CD4-positive, CD25-positive, alpha-beta regulatory T cell (primary cell): ENCODE results near the gene LGALS12. TPM values are rescaled to one million over a fixed set of nuclear protein-coding genes. Genes with fewer than 3 reads are reported as not detected.
"Not testable (repeated sequence)": the region's sequence is repeated elsewhere in the genome, so short reads cannot be mapped to it uniquely, and the experiment has no call there.

Source experiments
- ATAC-seq, 2 donors: fragments of 150-1000 bp; cut with Tn5 transposase; one replicate each; pipeline ENCODE4 v1.10.0; 2021; ENCODE audit warnings: low read depth in 2 of 2, moderate number of reproducible peaks in 2 of 2, moderate library complexity in 1 of 2
- DNase-seq, 3 donors: peaks; one replicate each; pipeline versions ENCODE4 v3.0.0 to v3.0.0-alpha.2; 2012 to 2022; ENCODE audit warnings: mixed read lengths in 1 of 3
- H3K27ac ChIP-seq: one replicate; pipeline ENCODE4 v1.7.0; 2013; ENCODE audit warnings: mild to moderate bottlenecking, low read length; ENCODE audit not compliant: insufficient read depth, poor library complexity, severe bottlenecking
- H3K27me3 ChIP-seq: one replicate; pipeline ENCODE4 v1.7.0; 2013; ENCODE audit warnings: low read length; ENCODE audit not compliant: control insufficient read depth, insufficient read depth
- H3K36me3 ChIP-seq: one replicate; pipeline ENCODE4 v1.7.0; 2013; ENCODE audit warnings: mild to moderate bottlenecking, low read length, moderate library complexity; ENCODE audit not compliant: control insufficient read depth, insufficient read depth
- H3K4me1 ChIP-seq: 2 replicates; pipeline ENCODE4 v1.7.0; 2013; ENCODE audit warnings: mild to moderate bottlenecking, low read length; ENCODE audit not compliant: insufficient read depth, control insufficient read depth, poor library complexity, severe bottlenecking
- H3K4me3 ChIP-seq: one replicate; pipeline ENCODE4 v1.7.0; 2013; ENCODE audit warnings: low read depth, mild to moderate bottlenecking, low read length, moderate library complexity
- H3K9me3 ChIP-seq, 2 experiments: 1 replicate in 1 of 2; 2 replicates in 1 of 2; pipeline ENCODE4 v1.7.0; 2013; ENCODE audit warnings: low read length in 2 of 2, mild to moderate bottlenecking in 1 of 2, moderate library complexity in 1 of 2; ENCODE audit not compliant: control insufficient read depth in 2 of 2
- H3K27ac Mint-ChIP-seq, 3 donors: one replicate each; pipeline ENCODE4 v1.8.0; 2020 to 2022; ENCODE audit warnings: mild to moderate bottlenecking in 3 of 3, mixed read lengths in 3 of 3, moderate library complexity in 2 of 3
- H3K27me3 Mint-ChIP-seq: one replicate; pipeline ENCODE4 v1.8.0; 2022; ENCODE audit warnings: mild to moderate bottlenecking, mixed read lengths
- H3K36me3 Mint-ChIP-seq: one replicate; pipeline ENCODE4 v1.8.0; 2020; ENCODE audit warnings: mixed read lengths
- H3K4me1 Mint-ChIP-seq, 4 donors: one replicate each; pipeline ENCODE4 v1.8.0; 2020 to 2022; ENCODE audit warnings: mixed read lengths in 4 of 4, mild to moderate bottlenecking in 1 of 4
- H3K4me3 Mint-ChIP-seq, 4 donors: one replicate each; pipeline ENCODE4 v1.8.0; 2020 to 2022; ENCODE audit warnings: mild to moderate bottlenecking in 4 of 4, mixed read lengths in 4 of 4, moderate library complexity in 3 of 4
- H3K9me3 Mint-ChIP-seq, 7 donors: one replicate each; pipeline ENCODE4 v1.8.0; 2020 to 2022; ENCODE audit warnings: mixed read lengths in 7 of 7, mild to moderate bottlenecking in 3 of 7, moderate library complexity in 2 of 7
- polyA plus RNA-seq, 4 donors: library from polyadenylated mRNA; unstranded; fragments of 300-500 nt; fragmentation: Illumina TruSeq; gene quantifications; one replicate each; pipeline ENCODE4 v1.2.3, GENCODE V29; 2021
- total RNA-seq: library from RNA; stranded (reverse); gene quantifications from one replicate; pipeline ENCODE4 v1.2.3, GENCODE V29; 2022

The LGALS12 gene
- total and polyA plus RNA-seq, 5 donors from 2014 or later, result 0.94 TPM; not detected in 4

GRCh38 chr11:63534076-63534475 is 28.2 kb downstream of the LGALS12 start:
- no peaks in the 10 kb centered on the region for H3K36me3 ChIP-seq
- peaks cover 90% of the 10 kb centered on the region for H3K4me1 ChIP-seq
- no peak for DNase-seq
- Mint-ChIP-seq H3K9me3 (peaks cover 0 to 1% (median 0%) of the 10 kb centered on the region in 7 donors), H3K36me3 (peaks cover 3% of the 10 kb centered on the region), H3K4me1 (peaks cover 40 to 92% (median 72%) of the 10 kb centered on the region in 4 donors), H3K4me3 (peak overlapping the region; percentile 41 to 99 (median 68)), H3K27ac (peak overlapping the region; percentile 72 to 98 (median 76)), H3K27me3 (no peaks in the 10 kb centered on the region)
- ATAC-seq, result no peak
- peak overlapping the region; percentile 81 for H3K27ac ChIP-seq
- no peak overlapping the region for H3K4me3 ChIP-seq
- no peaks in the 10 kb centered on the region for H3K9me3 ChIP-seq
- H3K27me3 ChIP-seq, result no peaks in the 10 kb centered on the region

GRCh38 chr11:63534895-63535461 is 29.1 kb downstream of the LGALS12 start:
- ATAC-seq, result no peak
- H3K36me3 Mint-ChIP-seq, result peaks cover 6% of the 10 kb centered on the region
- no peak for DNase-seq
- peak overlapping the region; percentile 81 for H3K27ac ChIP-seq
- H3K36me3 ChIP-seq, result peaks cover 2% of the 10 kb centered on the region
- H3K4me1 ChIP-seq, result peaks cover 90% of the 10 kb centered on the region
- no peaks in the 10 kb centered on the region for H3K27me3 Mint-ChIP-seq
- no peaks in the 10 kb centered on the region for H3K9me3 ChIP-seq
- peaks cover 0 to 1% (median 0%) of the 10 kb centered on the region in 7 donors for H3K9me3 Mint-ChIP-seq
- no peaks in the 10 kb centered on the region for H3K27me3 ChIP-seq
- peaks cover 36 to 92% (median 64%) of the 10 kb centered on the region in 4 donors for H3K4me1 Mint-ChIP-seq
- peak overlapping the region; percentile 48 for H3K4me3 ChIP-seq
- peak overlapping the region; percentile 3 to 99 (median 96) for H3K4me3 Mint-ChIP-seq
- peak overlapping the region; percentile 96 to 98 (median 98) for H3K27ac Mint-ChIP-seq

GRCh38 chr11:63535734-63536133 is 29.9 kb downstream of the LGALS12 start:
- Mint-ChIP-seq H3K4me3 (peak overlapping the region; percentile 92 to 99 (median 96)), H3K4me1 (peaks cover 36 to 96% (median 64%) of the 10 kb centered on the region in 4 donors), H3K9me3 (peaks cover 0 to 1% (median 0%) of the 10 kb centered on the region in 7 donors), H3K36me3 (peaks cover 12% of the 10 kb centered on the region), H3K27me3 (no peaks in the 10 kb centered on the region), H3K27ac (peak overlapping the region; percentile 96 to 98 (median 98))
- no peaks in the 10 kb centered on the region for H3K9me3 ChIP-seq
- peaks cover 6% of the 10 kb centered on the region for H3K36me3 ChIP-seq
- peak overlapping the region; percentile 81 for H3K27ac ChIP-seq
- peaks cover 88% of the 10 kb centered on the region for H3K4me1 ChIP-seq
- ATAC-seq (no peak), DNase-seq (no peak)
- no peaks in the 10 kb centered on the region for H3K27me3 ChIP-seq
- H3K4me3 ChIP-seq, result peak overlapping the region; percentile 91

- Mint-ChIP-seq H3K36me3 (peaks cover 14% of the 10 kb centered on the region), H3K4me3 (peak within 1 kb of the TSS; percentile 92 to 99 (median 96)), H3K4me1 (peaks cover 29 to 93% (median 60%) of the 10 kb centered on the region in 4 donors), H3K9me3 (peaks cover 0 to 1% (median 0%) of the 10 kb centered on the region in 7 donors), H3K27ac (peak within 1 kb of the TSS; percentile 96 to 98 (median 98)), H3K27me3 (no peaks in the 10 kb centered on the region)
- Histone ChIP-seq H3K9me3 (no peaks in the 10 kb centered on the region), H3K4me3 (peak within 1 kb of the TSS; percentile 91), H3K36me3 (peaks cover 6% of the 10 kb centered on the region), H3K27me3 (no peaks in the 10 kb centered on the region), H3K4me1 (peaks cover 85% of the 10 kb centered on the region), H3K27ac (peak within 1 kb of the TSS; percentile 81)
- peak in 2 of 3 donors; percentile 55 to 77 for DNase-seq
- ATAC-seq, result peak; percentile 49 to 64
Measured at GRCh38 chr11:63536669-63537292, 30.9 kb downstream of the LGALS12 start, which contains the start of gene PLAAT4. TSS of gene PLAAT4 (plus strand) at chr11:63536808. CDS start at chr11:63536869, 61 bp downstream.

GRCh38 chr11:63537293-63538101 is 31.6 kb downstream of the LGALS12 start:
- Mint-ChIP-seq H3K4me1 (peaks cover 29 to 94% (median 59%) of the 10 kb centered on the region in 4 donors), H3K27me3 (no peaks in the 10 kb centered on the region), H3K36me3 (peaks cover 18% of the 10 kb centered on the region), H3K9me3 (peaks cover 0 to 1% (median 0%) of the 10 kb centered on the region in 7 donors), H3K27ac (peak overlapping the region; percentile 96 to 98 (median 98)), H3K4me3 (peak overlapping the region; percentile 92 to 99 (median 96))
- Histone ChIP-seq H3K4me3 (peak overlapping the region; percentile 91), H3K27me3 (no peaks in the 10 kb centered on the region), H3K27ac (peak overlapping the region; percentile 81), H3K4me1 (peaks cover 78% of the 10 kb centered on the region), H3K36me3 (peaks cover 10% of the 10 kb centered on the region), H3K9me3 (no peaks in the 10 kb centered on the region)
- no peak for DNase-seq
- ATAC-seq, result peak; percentile 33 to 42

GRCh38 chr11:63542506-63542905 is 36.6 kb downstream of the LGALS12 start:
- peaks cover 28% of the 10 kb centered on the region for H3K4me1 ChIP-seq
- not testable (repeated sequence) for DNase-seq

GRCh38 chr11:63543711-63544110 is 37.8 kb downstream of the LGALS12 start:
- Histone ChIP-seq H3K36me3 (peaks cover 52% of the 10 kb centered on the region), H3K9me3 (no peaks in the 10 kb centered on the region), H3K27ac (no peak overlapping the region), H3K4me1 (peaks cover 15% of the 10 kb centered on the region), H3K27me3 (no peaks in the 10 kb centered on the region), H3K4me3 (no peak overlapping the region)
- DNase-seq, result no peak
- peak overlapping the region in 2 of 3 donors; percentile 42 to 51 for H3K27ac Mint-ChIP-seq
- H3K4me1 Mint-ChIP-seq, result peaks cover 25 to 51% (median 28%) of the 10 kb centered on the region in 4 donors
- H3K27me3 Mint-ChIP-seq, result no peaks in the 10 kb centered on the region
- ATAC-seq, result no peak
- no peak overlapping the region for H3K4me3 Mint-ChIP-seq
- H3K36me3 Mint-ChIP-seq, result peaks cover 47% of the 10 kb centered on the region
- no peaks in the 10 kb centered on the region for H3K9me3 Mint-ChIP-seq

More at GRCh38 chr11:63542506-63542905, 36.6 kb downstream of the LGALS12 start:
- peak overlapping the region in 3 of 4 donors; percentile 1 to 88 (median 45) for H3K4me3 Mint-ChIP-seq
- not testable (repeated sequence) for H3K9me3 ChIP-seq, ATAC-seq, H3K4me3 ChIP-seq, H3K27me3 Mint-ChIP-seq, H3K27me3 ChIP-seq, H3K9me3 Mint-ChIP-seq
- peaks cover 46% of the 10 kb centered on the region for H3K36me3 Mint-ChIP-seq
- peak overlapping the region; percentile 5 to 89 (median 42) for H3K27ac Mint-ChIP-seq
- peaks cover 25 to 63% (median 35%) of the 10 kb centered on the region in 4 donors for H3K4me1 Mint-ChIP-seq
- H3K27ac ChIP-seq, result peak overlapping the region; percentile 0
- peaks cover 49% of the 10 kb centered on the region for H3K36me3 ChIP-seq
